ENCODE data around the gene ARTN.

The ARTN gene, protein sequence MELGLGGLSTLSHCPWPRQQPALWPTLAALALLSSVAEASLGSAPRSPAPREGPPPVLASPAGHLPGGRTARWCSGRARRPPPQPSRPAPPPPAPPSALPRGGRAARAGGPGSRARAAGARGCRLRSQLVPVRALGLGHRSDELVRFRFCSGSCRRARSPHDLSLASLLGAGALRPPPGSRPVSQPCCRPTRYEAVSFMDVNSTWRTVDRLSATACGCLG

DNA sequence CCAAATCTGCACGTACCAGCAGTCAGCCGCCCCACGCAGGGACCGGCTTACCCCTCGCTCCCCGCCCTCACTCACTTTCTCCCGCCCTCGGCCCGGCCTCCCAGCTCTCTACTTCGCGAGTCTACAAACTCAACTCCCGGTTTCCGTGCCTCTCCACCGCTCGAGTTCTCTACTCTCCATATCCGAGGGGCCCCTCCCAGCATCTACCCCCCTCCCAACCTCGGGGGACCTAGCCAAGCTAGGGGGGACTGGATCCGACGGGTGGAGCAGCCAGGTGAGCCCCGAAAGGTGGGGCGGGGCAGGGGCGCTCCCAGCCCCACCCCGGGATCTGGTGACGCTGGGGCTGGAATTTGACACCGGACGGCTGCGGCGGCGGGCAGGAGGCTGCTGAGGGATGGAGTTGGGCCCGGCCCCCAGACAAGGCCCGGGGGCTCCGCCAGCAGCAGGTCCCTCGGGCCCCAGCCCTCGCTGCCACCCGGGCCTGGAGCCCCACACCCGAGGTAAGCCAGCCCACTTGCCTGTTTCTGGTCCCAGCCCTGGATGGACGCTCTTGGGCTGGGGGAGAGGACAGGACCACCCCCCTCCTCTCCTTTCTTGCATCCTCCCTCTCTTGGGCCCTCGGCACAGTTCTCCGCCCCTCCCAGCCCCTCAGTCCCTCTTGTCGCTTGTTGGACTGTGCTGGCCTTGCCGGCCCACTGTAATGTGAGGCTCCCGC is at the start of gene ARTN:
TSS of gene ARTN (plus strand) at position 416 of the 715 bp plus-strand sequence. CDS start 1,856 bp downstream, outside the sequence.
- in situ Hi-C loops (cut with MboI; ENCODE audit: low sequenced_read_pairs), result no loop called here

DNA sequence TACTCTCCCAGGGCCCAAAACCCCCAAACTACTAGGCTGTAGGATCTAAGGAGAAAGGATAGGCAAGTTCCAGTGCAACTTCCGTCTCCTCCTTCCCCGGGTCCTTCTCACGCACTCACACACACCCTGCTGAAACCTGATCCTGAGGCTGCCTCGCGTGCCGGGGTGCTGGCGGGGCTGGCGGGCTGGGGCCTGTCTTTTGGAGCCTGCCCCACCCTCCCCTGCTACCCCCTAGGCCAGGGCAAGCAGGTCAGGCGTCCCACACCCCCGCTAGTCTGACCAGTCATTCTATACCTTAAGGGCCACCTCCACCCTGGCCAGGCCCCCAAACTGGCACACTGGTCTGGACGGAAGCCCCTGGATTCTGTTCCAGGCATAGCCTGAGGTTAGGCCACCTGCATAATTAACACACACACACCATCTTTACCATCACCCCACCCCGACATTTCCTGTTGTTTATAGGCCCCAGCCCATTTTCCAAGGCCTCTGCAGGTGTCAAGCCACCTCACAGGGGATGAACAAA is 48.3 kb upstream of the ARTN start:
- in situ Hi-C loops (cut with MboI; ENCODE audit: low sequenced_read_pairs), result no loop called here

DNA sequence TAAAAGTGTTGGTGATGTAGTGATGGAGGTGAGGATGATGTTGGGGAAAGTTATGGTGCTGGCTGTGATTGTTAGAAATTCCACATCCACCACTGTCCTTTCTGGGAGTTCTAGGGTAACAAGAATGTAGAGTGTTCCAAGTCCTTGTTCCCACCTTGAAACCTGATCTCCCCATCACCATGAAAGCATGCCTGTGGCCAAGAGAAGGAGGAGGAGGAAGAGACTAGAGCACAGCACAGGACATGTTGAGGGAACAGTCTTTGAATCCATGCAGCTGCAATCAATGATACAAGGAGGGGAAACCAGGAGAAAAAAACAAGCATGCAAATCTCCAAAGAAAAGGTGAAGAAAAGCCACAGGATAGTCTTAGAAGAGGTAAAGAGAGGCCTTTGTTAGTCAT is 45.9 kb upstream of the ARTN start:
- in situ Hi-C loops (cut with MboI; ENCODE audit: low sequenced_read_pairs), result no loop called here

DNA sequence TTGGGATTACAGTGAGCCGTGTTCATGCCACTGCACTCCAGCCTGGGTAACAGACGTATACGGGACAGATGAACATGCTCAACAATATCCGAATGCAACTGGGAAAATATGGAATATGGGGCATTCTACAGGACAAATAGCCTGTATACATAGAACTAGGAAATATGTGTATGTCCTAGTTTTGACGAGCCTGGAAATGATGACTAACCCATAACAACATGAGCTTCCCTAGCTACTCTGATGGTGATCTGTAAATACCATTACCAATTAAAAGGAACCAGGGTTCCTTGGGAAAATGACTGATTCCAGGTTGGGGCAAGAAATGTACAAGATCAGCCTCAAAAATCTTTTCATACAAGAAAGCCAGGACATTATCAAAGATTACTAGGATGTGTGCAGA is 42.8 kb upstream of the ARTN start:
- in situ Hi-C loops (cut with MboI; ENCODE audit: low sequenced_read_pairs), result no loop called here

DNA sequence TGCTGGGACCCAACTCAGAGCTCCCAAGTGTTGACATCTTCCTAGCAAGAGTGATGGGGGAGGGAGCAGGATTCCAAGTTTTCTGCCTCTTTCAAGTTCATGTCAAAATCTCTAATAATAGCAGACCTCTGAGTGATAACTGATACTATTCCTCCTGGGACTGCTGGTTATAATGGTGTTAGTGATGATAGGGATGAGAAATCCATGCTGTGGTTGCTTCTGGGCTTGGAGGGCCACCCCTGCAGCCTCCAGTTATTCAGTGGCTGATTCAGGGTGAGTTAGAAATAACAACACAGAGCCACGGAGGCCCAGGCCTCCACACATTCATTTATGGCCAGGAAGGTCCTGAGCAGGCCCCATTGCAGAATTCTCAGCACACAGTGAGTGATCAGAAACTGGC is 40.6 kb upstream of the ARTN start:
- in situ Hi-C loops (cut with MboI; ENCODE audit: low sequenced_read_pairs), result no loop called here

DNA sequence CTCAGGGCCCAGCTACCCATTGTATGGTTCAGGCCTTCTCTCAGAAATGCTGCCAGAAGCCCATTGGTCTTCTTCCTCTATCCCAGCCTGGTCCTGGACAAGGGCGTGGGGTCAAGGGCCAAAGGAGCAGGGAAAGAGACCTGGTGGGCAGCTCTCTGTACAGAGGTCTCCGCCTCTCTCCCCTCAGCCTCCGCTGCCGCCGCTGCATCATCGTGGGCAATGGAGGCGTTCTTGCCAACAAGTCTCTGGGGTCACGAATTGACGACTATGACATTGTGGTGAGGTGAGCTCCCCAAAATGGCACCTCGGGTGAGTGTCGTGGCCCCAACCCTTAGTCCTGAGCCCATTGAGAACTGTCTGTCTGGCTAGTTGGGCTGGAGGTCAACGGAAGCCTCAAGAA is 34.6 kb upstream of the ARTN start:
- in situ Hi-C loops (cut with MboI; ENCODE audit: low sequenced_read_pairs), result no loop called here

DNA sequence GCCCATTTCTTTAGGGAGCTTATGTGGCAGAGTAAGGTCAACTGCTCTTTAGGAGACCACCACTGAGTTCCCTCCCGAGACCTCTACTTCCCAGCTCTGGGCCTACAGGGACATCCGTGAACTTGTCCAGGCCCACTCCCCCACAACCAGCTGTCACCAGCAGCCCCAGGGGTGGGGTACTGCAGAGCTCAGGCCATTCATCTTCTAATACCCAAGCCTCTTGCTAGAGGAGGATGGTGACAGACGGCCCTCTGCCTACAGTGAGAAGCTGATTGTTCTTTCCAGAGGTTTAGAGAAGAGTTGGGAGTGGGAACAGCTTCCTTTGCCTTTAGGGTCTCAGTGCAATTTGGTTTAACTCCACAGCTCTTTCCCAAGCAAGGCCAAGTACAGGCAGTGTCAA is 33.2 kb upstream of the ARTN start:
- in situ Hi-C loops (cut with MboI; ENCODE audit: low sequenced_read_pairs), result no loop called here

DNA sequence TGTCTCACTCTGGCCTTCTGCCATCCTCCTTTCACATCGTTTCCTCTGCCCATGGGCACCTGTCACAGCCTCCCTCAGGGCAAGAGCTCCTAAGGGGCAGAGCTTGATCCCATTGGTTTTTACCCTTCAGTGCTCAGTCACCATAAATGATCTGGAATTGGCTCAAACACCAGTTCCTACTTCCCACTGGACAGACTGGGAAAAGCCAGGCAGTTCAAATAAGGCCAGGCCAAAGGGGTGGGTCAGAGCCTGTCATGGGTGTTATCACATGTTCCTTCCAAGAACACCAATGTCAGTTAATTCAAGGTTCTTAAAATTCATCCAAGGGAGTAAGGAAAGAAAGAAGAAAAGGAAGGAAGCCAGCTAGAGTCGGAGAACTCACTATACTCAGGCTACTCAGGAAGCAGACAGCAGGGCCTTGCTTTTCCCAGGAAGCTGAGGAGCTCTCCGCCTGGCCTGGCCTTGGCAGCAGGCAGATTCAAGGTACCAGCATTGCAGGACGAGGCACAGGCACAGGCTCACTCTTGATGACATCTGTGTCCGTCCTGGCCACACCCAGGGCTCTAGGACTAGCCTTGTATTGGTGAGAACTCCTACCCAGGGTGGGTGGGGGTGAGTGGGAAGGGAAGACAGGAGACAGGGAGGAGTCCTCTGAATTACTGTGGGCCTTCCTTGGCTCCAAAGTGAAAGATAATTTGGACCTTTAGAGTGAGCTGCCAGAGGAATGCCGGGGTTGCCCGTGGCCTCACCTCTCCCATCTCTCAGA is 32.2 kb upstream of the ARTN start:
- in situ Hi-C loops (cut with MboI; ENCODE audit: low sequenced_read_pairs), result no loop called here

DNA sequence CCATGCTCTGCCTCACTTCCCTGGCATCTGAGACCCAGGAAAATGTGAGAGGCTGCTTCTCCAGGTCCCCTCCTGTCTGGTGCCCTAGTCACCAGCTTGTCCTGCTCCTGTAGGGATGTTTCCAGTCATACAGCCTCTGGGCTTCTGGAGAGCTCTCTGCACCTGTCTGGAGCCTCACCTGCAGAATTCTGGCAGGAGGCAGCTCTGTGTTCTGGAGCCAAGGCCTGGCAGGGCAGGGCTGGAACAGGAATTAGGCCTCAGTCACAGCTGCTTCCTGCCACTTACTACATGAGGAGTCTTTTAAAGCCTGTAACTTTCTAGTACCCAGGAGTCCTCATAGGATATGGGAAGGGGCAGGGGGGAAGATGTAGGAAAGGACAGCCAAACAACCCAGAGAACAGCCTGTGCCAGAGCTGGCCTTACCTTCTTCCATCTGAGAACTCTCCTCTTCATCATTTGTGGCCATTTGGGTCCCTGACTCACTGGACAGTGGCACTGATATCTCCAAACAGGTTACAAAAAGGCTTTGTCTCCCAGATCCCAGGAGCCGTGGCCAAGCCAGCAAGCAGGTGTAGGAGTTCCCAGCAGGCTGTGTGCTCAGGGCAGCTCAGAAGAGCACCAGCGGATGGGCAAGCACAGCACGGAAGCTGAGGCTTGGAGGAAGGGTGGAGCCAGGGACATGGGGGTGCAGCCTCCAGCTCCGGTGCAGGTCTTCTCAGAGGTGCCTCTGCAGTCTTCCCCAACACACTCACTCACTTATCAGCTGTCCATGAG is 31.4 kb upstream of the ARTN start:
- in situ Hi-C loops (cut with MboI; ENCODE audit: low sequenced_read_pairs), result no loop called here

DNA sequence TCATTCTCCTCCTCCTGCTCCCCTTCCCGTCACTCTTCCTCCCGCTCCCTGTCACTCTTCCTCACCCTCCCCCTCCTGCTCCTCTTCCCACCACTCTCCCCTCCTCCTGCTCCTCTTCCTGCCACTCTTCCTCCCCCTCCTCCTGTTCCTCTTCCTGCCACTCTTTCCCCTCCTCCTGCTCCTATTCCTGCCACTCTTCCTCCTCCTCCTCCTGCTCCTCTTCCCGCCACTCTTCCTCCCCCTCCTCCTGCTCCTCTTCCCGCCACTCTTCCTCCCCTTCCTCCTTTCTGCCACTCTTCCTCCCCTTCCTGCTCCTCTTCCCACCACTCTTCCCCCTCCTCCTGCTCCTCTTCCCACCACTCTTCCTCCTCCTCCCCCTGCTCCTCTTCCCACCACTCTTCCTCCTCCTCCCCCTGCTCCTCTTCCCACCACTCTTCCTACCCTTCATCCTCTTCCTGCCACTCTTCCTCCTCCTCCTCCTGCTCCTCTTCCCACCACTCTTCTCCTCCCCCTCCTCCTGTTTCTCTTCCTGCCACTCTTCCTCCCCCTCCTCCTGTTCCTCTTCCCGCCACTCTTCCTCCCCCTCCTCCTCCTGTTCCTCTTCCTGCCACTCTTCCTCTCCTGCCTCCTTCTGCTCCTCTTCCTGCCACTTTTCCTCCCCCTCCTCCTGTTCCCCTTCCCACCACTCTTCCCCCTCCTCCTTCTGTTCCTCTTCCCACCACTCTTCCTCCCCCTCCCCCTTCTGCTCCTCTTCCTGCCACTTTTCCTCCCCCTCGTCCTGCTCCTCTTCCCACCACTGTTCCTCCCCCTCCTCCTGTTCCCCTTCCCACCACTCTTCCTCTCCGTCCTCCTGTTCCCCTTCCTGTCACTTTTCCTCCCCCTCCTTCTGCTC is 28.7 kb upstream of the ARTN start:
- in situ Hi-C loops (cut with MboI; ENCODE audit: low sequenced_read_pairs), result no loop called here

DNA sequence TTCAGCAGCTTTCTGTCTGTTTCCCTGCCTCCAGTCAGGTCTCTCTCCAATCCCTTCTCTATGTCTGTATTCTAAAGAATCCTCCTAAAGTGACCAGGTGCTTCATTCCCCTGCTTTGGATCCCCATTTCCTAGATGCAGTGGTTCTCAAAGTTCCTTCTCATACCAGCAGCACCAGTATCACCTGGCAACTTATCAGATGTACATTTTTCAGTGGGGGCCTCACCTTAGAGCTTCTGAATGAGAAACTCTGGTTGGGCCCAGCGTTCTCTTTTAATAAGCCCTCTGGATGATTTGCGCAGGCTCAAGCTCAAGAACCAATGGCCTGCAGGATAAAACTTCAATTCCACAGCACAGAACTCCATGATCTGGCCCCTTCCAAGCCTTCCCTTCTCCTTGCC is 25.4 kb upstream of the ARTN start:
- in situ Hi-C loops (cut with MboI; ENCODE audit: low sequenced_read_pairs), result no loop called here

DNA sequence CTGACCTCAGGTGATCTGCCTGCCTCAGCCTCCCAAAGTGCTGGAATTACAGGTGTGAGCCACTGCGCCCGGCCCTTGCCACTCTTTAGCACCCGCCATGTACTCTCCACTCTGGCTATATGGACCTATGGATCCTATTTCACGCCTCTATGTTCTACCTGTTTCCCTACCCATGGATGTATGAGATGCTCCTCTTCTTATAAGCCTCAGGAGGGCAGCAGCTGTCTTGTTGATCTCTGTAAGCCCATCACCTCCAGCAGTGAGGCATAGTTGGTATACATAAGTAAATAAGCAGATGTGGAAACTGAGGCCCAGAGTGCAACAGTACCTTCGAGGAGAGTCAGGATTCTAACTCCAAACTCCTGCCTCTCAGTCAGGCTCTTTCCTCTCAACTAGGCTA is 24.7 kb upstream of the ARTN start:
- in situ Hi-C loops (cut with MboI; ENCODE audit: low sequenced_read_pairs), result no loop called here

DNA sequence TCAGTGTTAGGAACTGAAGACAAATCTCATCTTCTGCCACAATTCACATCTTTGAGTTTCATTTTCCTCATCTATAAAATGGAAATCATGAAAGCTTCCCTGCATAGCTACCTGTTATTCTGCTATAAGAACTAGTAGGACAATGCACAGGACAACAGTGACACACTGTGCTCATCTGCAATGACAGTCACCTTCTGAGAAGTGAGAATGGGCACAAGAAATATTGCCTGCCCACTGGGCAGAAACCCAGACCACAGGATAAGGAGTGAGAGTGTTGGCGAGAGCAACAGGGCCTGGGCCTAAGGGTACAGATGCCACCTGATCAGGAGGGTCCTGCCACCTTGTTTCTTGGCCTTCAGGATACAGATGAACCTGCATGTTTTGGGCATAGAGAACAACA is 23.3 kb upstream of the ARTN start:
- in situ Hi-C loops (cut with MboI; ENCODE audit: low sequenced_read_pairs), result no loop called here

DNA sequence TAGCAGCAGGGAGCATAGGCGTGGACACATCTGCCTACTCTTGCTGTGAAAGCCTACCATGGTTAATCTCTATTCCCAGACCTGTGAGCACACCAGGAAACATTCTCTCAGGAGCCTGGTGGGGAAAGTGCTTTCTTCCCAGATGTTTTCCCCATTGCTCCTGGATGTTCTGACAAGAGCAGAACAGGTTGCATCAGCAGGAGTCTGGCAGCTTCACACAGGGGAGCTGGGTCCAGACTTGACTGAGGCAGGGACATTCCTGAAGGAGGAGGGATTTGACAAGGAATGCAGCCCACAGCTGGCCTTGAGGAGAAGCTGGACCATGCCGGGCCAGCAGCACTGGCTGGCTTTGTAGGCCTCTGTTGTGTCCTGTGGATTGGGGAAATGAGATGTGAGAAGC is 21.0 kb upstream of the ARTN start:
- in situ Hi-C loops (cut with MboI; ENCODE audit: low sequenced_read_pairs), result no loop called here

DNA sequence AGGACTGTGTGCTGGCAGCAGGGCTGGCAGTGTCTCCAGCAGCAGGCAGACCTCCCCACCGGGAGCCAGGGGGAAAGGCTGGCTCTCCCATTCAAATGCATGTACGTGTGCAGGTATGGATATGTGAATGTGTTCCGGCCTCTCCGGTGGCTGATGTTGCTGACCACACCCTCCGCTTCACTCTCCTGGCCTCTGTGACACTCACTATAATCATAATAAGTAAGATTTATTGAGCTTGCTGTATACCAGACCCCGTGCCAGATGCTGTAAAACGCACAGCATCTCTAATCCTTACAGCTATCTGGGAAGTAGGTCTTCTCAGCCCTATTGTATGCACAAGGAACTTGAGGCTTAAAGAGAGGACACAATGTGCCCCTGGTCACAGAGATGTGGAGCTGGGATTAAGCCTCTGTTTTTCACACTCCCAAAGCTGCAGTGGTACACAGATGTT is 20.5 kb upstream of the ARTN start:
- in situ Hi-C loops (cut with MboI; ENCODE audit: low sequenced_read_pairs), result no loop called here

DNA sequence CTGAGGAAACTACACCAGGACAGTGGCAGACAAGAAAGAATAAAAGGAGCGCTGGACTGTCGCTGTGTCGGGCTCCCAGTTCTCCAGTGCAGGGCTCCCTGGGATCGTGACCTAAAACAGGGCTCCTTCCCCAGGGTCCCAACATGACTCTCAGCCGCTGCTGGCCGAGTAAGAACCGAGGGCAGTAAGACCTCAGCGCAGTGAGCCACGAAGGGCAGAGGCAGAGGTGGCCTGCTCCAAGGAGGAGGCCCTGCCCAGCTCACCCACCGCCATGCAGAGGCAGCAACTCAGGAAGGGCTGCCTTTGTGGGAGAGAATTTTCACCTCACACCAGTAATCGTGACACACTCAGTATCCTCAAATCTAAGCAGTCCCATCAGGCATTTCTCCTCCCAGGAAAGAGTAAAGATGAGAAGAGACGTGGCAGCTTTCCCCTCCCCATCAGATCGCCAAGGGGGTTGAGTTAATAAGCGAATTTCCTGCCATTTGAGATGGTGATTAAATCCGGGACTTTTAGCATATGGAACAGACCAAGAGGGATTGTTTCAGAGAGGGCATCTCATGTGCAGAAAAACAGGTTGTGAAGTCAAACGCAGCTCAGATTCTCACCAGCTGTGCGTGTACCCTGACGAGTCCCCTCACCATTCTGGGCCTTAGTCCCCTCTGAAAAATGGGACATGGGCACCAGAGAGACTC is 19.8 kb upstream of the ARTN start:
- in situ Hi-C loops (cut with MboI; ENCODE audit: low sequenced_read_pairs), result no loop called here

DNA sequence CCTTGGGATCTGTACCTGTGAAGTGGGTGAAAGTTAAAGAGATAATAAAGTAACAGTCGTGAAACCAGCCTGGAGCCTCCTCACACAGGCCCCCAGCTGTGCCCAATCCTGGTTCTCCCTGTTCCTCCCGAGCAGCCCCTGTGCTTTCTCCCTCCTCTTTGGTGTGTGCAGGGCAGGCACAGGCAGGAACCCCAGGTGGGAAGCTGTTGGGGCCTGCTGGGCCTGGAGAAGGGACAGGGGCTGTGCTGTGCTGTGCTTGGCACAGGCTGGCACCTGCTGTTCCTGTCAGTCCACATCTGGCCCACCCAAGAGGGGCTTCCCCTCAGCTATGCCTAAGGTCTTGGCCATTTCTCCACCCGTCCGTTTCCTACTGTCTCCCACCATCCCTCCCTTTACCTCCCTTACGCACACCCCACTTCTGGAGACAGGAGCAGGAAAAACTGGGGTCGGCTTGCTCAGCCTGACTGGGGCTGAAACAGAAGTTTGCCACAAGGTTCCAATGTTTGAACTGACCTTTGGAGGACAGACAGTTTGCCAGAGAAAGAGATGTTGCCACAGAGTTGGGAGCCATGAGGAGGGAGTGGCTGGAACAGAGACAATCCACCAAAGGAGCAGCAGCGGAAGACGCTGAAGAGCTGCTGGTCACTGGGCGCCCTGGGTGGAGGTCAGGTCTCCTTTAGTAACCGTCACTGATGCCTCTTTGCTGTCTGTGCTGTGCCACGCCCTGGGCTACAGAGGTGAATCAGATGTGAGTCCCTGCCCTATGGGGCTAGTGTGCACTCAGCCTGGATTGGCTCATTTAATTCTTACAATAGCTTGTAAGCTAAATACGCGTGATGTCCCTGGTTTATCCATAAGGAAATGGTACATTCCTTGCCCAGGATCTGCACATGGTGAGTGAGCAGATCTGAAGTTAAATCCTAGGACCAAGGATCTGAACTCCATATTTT is 18.8 kb upstream of the ARTN start:
- in situ Hi-C loops (cut with MboI; ENCODE audit: low sequenced_read_pairs), result no loop called here

DNA sequence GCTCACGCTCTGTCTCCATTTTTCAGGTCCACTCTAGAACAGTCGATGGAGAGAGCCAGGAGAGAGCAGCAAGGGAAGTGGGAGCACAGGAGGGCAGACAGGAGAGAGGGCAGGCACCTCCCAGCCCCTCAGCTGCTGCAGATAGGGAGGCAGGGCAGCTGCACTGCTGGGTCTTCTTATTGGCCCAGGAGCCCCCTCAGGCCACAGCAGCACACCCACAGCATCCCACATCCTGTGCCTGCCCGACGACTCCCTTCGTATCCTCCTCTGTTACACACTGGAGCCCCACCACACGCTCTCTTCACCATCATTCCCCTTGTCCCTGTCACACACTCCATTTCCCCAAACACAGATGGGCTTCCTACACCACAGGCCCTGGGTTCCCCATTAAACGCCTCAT is 13.7 kb upstream of the ARTN start:
- in situ Hi-C loops (cut with MboI; ENCODE audit: low sequenced_read_pairs), result loop anchor here (10.0 kb wide), 1 partner anchor 145 kb away; no protein-coding TSS in a partner anchor
